Fibroblast of lung (primary cell): ENCODE measurements around the gene RIT1. TPM values are rescaled to one million over a fixed set of nuclear protein-coding genes. Genes with fewer than 3 reads are reported as not detected.

Experiments
- DNase-seq, 2 donors: peaks; one replicate each; pipeline versions ENCODE4 v3.0.0 to v3.0.0-alpha.2; 2010; ENCODE audit warnings: low read depth in 2 of 2
- H2AFZ ChIP-seq: 2 replicates; pipeline ENCODE4 v1.5.1; 2012; ENCODE audit warnings: low read length, control low read depth, inconsistent platforms
- H3K27ac ChIP-seq: 2 replicates; pipeline ENCODE4 v1.5.1; 2011; ENCODE audit warnings: low read length, control low read depth; ENCODE audit not compliant: insufficient read depth
- H3K27me3 ChIP-seq: 2 replicates; pipeline ENCODE4 v1.5.1; 2011; ENCODE audit warnings: mild to moderate bottlenecking, low read length; ENCODE audit not compliant: control insufficient read depth, insufficient read depth
- H3K36me3 ChIP-seq: 2 replicates; pipeline ENCODE4 v1.5.1; 2011; ENCODE audit warnings: low read length; ENCODE audit not compliant: control insufficient read depth, insufficient read depth
- H3K4me1 ChIP-seq: 2 replicates; pipeline ENCODE4 v1.5.1; 2011; ENCODE audit warnings: low read length; ENCODE audit not compliant: control insufficient read depth, insufficient read depth; ENCODE audit errors: extremely low read depth
- H3K4me2 ChIP-seq: 2 replicates; pipeline ENCODE4 v1.5.1; 2011; ENCODE audit warnings: low read length, control low read depth; ENCODE audit not compliant: insufficient read depth; ENCODE audit errors: extremely low read depth
- H3K4me3 ChIP-seq, 4 experiments: fragments of 200-600 bp in 1 of 4; sonication (generic) in 1 of 4; replicated peaks in 1 of 4; 2 replicates each; pipeline ENCODE4 v1.5.1; 2011 to 2016; ENCODE audit warnings: low read length in 4 of 4, low read depth in 3 of 4, mild to moderate bottlenecking in 3 of 4, control low read depth in 2 of 4, inconsistent platforms in 1 of 4, mixed read lengths in 1 of 4; ENCODE audit not compliant: insufficient read depth in 1 of 4; ENCODE audit errors: control extremely low read depth in 1 of 4
- H3K79me2 ChIP-seq: 2 replicates; pipeline ENCODE4 v1.5.1; 2012; ENCODE audit warnings: mild to moderate bottlenecking, low read length, inconsistent platforms; ENCODE audit not compliant: control insufficient read depth, insufficient read depth
- H3K9ac ChIP-seq: 2 replicates; pipeline ENCODE4 v1.5.1; 2011; ENCODE audit warnings: mild to moderate bottlenecking, low read length, control low read depth; ENCODE audit not compliant: insufficient read depth
- H3K9me3 ChIP-seq: 2 replicates; pipeline ENCODE4 v1.5.1; 2012; ENCODE audit warnings: low read depth, low read length; ENCODE audit not compliant: control insufficient read depth, insufficient read depth
- H4K20me1 ChIP-seq: 2 replicates; pipeline ENCODE4 v1.5.1; 2011; ENCODE audit warnings: low read length; ENCODE audit not compliant: control insufficient read depth, insufficient read depth; ENCODE audit errors: extremely low read depth
- CTCF ChIP-seq, 2 donors: IDR thresholded peaks in 1 of 2; conservative IDR thresholded peaks in 1 of 2; 1 replicate in 1 of 2; 2 replicates in 1 of 2; pipeline ENCODE4 v1.5.1; 2011 to 2012; ENCODE audit warnings: low read length in 2 of 2, control low read depth in 1 of 2, inconsistent platforms in 1 of 2, low read depth in 1 of 2, mild to moderate bottlenecking in 1 of 2
- EZH2 ChIP-seq: IDR thresholded peaks from 2 replicates; pipeline ENCODE4 v1.5.1; 2012; ENCODE audit warnings: low read length, control low read depth, mild to moderate bottlenecking; ENCODE audit errors: missing control alignments
- polyA plus RNA-seq, 2 donors: library from polyadenylated mRNA; depleted of rRNA in 1 of 2; stranded (reverse) in 1 of 2; unstranded in 1 of 2; fragments of >200 nt; gene quantifications; 2 replicates each; pipeline ENCODE4 v1.2.1, GENCODE V29; 2011 to 2012; ENCODE audit warnings: missing spikeins in 1 of 2
- total RNA-seq: library from RNA; depleted of rRNA; stranded (reverse); fragments of >200 nt; gene quantifications from 2 replicates; pipeline ENCODE4 v1.2.1, GENCODE V29; 2014

Gene RIT1
- total and polyA plus RNA-seq, 2 donors (not counting 1 experiment from before 2014, with no cell fraction given): 33.4 to 56.8 TPM

DNA sequence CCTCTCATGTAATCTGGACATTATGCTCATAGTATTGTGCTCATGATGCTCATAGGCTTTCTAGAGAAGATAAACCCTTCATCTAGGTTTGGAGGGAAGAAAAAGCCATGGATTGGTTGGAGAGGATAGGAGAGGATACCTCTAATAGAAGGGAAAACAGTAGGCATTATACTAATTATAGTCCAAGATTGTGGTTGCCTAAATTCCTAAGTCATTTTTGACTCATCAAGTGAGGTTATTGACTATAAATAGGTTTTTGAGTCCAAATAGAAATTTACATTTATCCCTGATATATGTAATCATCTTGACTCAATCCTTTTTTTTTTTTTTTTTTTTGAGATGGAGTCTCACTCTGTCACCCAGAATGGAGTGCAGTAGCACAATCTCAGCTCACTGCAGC, 46.8 kb downstream of the RIT1 start:
- Histone ChIP-seq H4K20me1 (no peaks in the 10 kb centered on the region), H3K9ac (no peak overlapping the region), H3K4me3 (no peak overlapping the region), H3K4me2 (no peak overlapping the region), H3K9me3 (no peaks in the 10 kb centered on the region), H2AFZ (no peak overlapping the region), H3K27me3 (no peaks in the 10 kb centered on the region), H3K36me3 (peaks cover 3% of the 10 kb centered on the region), H3K4me1 (no peaks in the 10 kb centered on the region), H3K27ac (no peak overlapping the region), H3K79me2 (peaks cover 2% of the 10 kb centered on the region)
- DNase-seq: peak; percentile 24 to 42
- TF ChIP-seq EZH2: no peak
- no peak for TF ChIP-seq CTCF (conservative IDR thresholded peaks at IDR 0.05 in 1 of 2, IDR thresholded peaks at IDR 0.05 in 1 of 2; ENCODE audit: low read depth in 1 of 2, low read length in 2 of 2)

- H3K4me2 ChIP-seq: no peak overlapping the region
- peaks cover 4% of the 10 kb centered on the region for H3K79me2 ChIP-seq
- H4K20me1 ChIP-seq: no peaks in the 10 kb centered on the region
- H3K27me3 ChIP-seq: no peaks in the 10 kb centered on the region
- no peak overlapping the region for H3K4me3 ChIP-seq
- no peak overlapping the region for H2AFZ ChIP-seq
- H3K4me1 ChIP-seq: no peaks in the 10 kb centered on the region
- TF ChIP-seq EZH2: no peak
- H3K36me3 ChIP-seq: no peaks in the 10 kb centered on the region
- no peak overlapping the region for H3K9ac ChIP-seq
- DNase-seq: no peak
- no peaks in the 10 kb centered on the region for H3K9me3 ChIP-seq
- no peak overlapping the region for H3K27ac ChIP-seq
Measured at GRCh38 chr1:155861896-155862295, 49.3 kb downstream of the RIT1 start.

DNA sequence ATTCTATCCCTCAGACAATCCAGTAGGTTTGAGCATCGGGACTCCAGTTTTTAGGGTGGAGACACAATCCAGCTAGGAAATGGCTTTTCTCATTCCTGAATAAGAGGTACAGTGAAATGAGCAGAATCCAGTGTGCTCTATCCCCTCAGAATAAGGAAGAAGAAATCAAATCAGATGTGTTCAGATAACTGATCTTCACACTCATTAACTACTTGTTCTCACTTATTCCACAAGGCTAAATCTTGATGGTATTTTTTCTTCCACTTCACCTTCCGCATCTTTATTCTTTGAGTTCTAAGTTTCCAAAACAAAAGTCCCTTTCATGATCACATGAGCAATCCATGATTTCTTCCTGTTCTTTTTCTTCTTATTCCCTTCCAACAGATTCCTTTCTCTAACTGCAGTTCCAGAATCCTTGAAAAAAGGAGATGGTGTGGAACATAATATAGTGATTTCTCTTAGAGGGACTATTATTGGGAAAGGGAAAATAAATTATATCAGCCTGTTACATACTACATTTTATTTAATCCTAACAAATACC, 50.1 kb downstream of the RIT1 start:
- Histone ChIP-seq H4K20me1 (no peaks in the 10 kb centered on the region), H2AFZ (peak overlapping the region; percentile 64), H3K4me1 (peaks cover 2% of the 10 kb centered on the region), H3K27me3 (no peaks in the 10 kb centered on the region), H3K9me3 (no peaks in the 10 kb centered on the region), H3K79me2 (peaks cover 12% of the 10 kb centered on the region), H3K4me2 (peak overlapping the region; percentile 77), H3K36me3 (no peaks in the 10 kb centered on the region), H3K9ac (peak overlapping the region; percentile 73), H3K27ac (peak overlapping the region; percentile 94), H3K4me3 (peak overlapping the region; percentile 64 to 75 (median 70))
- no peak for DNase-seq
- no peak for TF ChIP-seq EZH2
- TF ChIP-seq CTCF (conservative IDR thresholded peaks at IDR 0.05 in 1 of 2, IDR thresholded peaks at IDR 0.05 in 1 of 2; ENCODE audit: low read depth in 1 of 2, low read length in 2 of 2): no peak
